GM21390 (cell line): ENCODE measurements around the gene SCGB3A2.

Experiments used
- ATAC-seq: cut with Tn5 transposase; IDR thresholded peaks from one replicate; pipeline ENCODE4 v1.9.1; 2021; ENCODE audit not compliant: unreplicated experiment

Gene SCGB3A2

DNA sequence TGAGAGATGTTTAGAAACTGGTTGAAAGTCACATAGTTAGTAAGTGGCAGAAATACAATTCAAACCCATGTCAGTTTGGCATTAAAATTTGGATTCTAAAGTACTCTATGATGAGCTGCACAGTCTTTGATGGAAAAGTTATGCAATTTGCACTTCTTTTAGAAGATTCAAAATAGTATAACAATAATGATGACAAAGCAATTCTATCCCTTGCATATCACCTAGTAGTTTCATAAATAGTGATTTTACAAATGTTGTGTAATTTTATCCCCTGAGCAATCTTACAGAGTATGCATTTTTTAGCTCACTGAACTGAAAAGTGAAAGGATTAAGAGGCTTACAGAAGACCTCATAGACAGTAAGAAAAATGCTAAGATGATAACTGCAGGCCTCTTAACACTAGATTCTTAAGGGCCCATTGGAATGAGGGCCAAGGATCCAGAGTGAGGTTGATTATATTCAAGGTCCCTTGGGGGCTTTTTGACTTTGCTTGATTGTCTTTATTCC lies 24.2 kb downstream of the SCGB3A2 start:
- ATAC-seq: no peak

GRCh38 chr5:147904110-147904509 lies 25.6 kb downstream of the SCGB3A2 start:
- no peak for ATAC-seq

DNA sequence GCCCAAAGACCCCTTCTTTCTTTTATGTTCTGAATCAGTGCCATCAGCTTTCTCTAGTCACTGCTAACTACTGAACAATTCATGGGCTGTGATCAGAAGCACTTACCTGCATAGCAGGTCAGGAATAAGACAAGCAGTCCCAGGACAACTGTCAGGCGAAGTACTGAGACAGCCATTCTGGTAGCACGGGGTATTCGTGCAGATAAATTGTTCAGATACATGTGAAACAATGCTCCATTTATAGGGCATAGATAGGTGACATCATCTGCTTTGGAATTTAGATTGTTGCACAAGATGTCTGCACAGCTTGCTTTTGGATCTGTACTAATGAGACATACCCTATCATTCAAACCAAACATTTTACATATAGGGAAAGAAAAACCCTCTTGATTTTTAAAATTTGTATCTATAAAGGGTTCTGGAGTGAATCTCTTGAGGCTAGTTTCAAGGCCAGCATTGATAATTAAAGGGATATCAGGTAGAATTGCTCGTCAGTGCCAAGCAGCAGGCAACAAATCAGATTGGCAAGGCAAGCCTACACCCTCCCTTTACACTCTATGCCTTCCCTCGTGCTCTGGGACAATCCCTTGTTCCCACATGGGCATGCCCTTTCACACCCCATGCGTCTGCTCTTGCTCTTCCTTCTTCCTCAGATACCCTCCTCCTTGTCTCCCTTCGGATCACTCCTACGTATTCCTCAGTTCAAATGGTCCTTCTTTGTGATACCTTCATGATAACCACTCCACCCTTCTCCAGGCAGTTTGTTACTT lies 28.0 kb downstream of the SCGB3A2 start, which contains the start of gene C5orf46:
C5orf46 (minus strand) TSS at position 213 of the 770 bp plus-strand sequence; CDS start at position 176, 37 bp downstream.
- ATAC-seq: no peak

- ATAC-seq: no peak
These were observed 32.9 kb downstream of the SCGB3A2 start for GRCh38 chr5:147911427-147911826.

DNA sequence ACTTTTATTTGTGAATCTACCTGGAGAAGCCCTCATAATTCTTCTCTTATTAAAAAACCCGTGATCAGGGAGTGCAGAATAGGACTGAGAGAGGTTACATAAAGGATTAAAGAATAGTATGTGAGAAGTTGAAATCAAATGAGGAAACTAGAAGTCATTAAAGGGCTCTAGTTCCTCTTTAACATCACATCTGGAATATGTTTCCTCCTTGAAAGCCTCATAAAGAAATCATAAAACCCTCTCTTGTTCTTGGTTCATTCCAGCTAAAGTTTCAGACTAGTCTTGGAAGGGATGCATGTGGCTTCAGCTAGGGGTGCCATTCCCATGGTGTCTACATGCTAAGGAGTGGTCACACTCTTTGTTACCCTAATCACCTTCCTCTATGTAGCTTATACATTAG lies 33.5 kb downstream of the SCGB3A2 start:
- no peak for ATAC-seq

- no peak for ATAC-seq
These were observed 35.3 kb downstream of the SCGB3A2 start for GRCh38 chr5:147913786-147914185.

DNA sequence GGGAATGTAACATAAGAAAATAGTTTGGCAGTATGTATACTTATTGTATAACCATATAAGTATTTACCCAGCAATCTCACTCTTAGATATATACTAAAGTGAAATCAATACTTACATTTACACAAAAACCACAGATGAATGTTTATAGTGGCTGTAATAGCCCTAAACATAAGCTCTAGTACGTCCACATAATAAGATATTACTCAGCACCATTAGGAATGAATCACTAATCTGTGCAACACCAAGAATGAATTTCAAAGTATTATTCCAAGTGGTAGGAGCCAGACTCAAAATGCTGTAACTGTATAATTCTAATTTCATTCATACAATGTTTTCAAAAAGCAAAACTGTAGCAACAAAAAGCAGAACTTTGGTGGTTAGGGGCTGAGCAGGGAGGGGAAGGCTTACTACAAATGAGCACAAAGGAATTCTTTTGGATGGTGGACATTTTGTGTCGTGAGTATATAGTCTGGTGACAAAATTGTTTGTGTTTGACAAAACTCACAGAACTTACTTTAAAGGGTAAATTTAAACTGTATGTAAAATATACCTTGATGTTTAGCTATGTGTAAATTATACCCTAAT lies 39.7 kb downstream of the SCGB3A2 start:
- no peak for ATAC-seq

- no peak for ATAC-seq
These were observed 40.4 kb downstream of the SCGB3A2 start for GRCh38 chr5:147918899-147919298.

- no peak for ATAC-seq
These were observed 42.0 kb downstream of the SCGB3A2 start for GRCh38 chr5:147920420-147921030.

- ATAC-seq: no peak
These were observed 42.6 kb downstream of the SCGB3A2 start for GRCh38 chr5:147921136-147921535.

GRCh38 chr5:147925020-147925419 lies 46.5 kb downstream of the SCGB3A2 start:
- no peak for ATAC-seq

DNA sequence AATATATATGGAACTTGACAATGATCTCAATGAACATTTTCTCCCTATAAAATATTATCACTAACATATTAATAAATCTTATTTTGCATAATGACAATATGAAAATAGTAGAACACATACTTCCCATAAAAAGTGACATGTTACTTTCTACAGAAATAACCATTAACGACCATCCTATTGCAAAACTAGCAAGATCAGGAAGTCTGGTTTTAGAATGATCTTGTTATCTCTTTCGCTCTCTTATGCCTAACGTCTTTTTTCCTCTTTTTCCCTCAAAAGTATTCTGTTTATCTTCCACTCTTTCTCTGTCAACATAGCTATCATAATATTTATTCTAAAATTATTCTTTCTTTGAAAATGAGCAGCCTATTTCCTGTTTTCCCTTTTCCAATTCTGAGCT lies 49.4 kb downstream of the SCGB3A2 start:
- ATAC-seq: no peak

- ATAC-seq: peak; percentile 86
These were observed 52.3 kb downstream of the SCGB3A2 start for GRCh38 chr5:147930769-147931168.
